Measurements from ENCODE around the gene LDLRAD2. TPM values are rescaled to one million over a fixed set of nuclear protein-coding genes. Genes with fewer than 3 reads are reported as not detected.

LDLRAD2 gene
- total and polyA plus RNA-seq, 9 of the 15 experiments (the other 6 are each of a cell fraction or from before 2014, with no cell fraction given) = 0.45 to 0.48 TPM; not detected in 7

DNA sequence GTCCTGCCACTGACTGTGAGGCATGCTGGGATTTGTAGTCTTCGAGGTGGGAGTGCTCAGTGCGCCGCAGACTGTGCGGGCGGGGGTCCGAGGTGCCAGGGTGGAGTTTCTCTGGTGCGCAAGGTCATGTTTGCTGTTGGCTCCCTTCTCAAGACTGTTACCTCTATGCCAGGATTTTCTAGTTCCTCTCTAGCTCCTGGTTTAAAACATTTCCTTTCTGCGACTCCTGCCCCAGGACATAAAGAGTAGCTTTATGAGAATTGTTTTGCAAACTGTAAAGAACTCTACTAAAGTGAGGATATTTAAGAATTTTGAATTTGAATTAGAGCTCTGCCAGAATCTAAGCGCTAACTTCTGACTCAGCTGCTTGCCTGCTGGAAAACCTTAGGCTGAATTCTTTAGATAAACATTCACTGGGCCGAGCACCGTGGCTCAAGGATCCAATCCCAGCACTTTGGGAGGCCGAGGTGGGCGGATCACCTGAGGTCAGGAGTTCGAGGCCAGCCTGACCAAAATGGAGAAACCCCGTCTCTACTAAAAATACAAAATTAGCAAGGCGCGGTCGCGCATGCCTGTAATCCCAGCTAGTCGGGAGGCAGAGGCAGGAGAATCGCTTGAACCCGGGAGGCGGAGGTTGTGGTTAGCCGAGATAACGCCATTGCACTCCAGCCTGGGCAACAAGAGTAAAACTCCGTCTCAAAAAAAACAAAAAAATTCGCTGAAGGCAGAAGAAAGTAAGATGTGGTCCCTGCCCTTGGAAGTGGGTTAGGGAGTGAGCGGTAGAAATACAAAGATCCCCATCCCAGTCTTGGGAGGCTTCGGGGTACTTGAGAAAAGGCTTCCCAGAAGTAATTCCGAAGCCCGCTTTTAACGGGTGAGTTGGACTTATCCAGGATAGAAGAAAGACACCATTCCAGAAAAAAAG lies 28.1 kb upstream of the LDLRAD2 start (continued):
- TF ChIP-seq, protein P1, sequence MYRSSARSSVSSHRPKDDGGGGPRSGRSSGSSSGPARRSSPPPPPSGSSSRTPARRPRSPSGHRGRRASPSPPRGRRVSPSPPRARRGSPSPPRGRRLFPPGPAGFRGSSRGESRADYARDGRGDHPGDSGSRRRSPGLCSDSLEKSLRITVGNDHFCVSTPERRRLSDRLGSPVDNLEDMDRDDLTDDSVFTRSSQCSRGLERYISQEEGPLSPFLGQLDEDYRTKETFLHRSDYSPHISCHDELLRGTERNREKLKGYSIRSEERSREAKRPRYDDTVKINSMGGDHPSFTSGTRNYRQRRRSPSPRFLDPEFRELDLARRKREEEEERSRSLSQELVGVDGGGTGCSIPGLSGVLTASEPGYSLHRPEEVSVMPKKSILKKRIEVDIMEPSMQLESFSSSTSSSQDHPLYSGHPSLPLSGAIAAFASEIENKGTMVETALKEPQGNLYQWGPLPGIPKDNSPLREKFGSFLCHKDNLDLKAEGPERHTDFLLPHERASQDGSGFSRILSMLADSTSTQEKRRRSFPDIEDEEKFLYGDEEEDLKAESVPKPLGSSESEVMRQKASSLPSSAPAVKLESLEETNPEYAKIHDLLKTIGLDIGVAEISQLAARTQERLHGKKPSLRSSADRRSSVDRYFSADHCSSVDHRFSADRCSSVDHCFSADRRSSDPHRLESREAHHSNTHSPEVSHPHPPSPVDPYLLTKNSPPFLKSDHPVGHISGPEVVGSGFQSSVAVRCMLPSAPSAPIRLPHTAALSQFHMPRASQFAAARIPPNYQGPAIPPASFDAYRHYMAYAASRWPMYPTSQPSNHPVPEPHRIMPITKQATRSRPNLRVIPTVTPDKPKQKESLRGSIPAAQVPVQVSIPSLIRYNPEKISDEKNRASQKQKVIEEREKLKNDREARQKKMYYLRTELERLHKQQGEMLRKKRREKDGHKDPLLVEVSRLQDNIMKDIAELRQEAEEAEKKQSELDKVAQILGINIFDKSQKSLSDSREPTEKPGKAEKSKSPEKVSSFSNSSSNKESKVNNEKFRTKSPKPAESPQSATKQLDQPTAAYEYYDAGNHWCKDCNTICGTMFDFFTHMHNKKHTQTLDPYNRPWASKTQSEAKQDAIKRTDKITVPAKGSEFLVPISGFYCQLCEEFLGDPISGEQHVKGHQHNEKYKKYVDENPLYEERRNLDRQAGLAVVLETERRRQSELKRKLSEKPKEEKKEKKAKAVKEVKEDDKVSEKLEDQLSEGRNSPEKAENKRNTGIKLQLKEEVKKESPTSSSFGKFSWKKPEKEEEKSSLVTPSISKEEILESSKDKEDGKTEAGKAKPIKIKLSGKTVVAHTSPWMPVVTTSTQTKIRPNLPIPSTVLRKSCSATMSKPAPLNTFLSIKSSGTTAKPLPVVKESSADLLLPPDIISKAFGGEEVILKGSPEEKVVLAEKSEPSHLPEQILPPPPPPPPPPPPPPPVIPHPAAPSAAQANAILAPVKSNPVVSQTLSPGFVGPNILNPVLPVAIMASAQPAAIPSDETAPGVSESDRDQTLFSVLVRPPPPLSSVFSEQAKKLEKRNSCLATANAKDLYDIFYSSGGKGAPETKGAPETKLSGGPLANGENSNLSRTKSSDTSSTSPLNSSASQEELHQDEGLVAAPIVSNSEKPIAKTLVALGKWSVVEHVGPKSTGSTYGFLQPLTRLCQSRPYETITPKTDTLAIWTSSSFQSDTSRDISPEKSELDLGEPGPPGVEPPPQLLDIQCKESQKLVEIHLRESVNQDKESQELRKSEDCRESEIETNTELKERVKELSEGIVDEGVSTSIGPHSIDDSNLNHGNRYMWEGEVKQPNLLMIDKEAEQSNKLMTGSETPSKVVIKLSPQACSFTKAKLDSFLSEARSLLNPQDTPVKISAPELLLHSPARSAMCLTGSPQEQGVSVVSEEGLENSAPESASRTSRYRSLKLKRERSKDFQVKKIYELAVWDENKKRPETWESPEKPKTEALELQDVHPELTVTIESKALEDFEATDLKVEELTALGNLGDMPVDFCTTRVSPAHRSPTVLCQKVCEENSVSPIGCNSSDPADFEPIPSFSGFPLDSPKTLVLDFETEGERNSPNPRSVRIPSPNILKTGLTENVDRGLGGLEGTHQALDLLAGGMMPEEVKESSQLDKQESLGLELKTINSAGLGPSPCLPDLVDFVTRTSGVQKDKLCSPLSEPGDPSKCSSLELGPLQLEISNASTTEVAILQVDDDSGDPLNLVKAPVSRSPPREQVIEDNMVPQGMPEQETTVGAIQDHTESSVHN (IDR thresholded peaks at IDR 0.05; ENCODE audit: borderline replicate concordance in 1 of 2, low read depth in 1 of 2) = no peak
- TF ChIP-seq ZNF253 (CRISPR knock-in tag; conservative IDR thresholded peaks at IDR 0.05) = no peak
- TF ChIP-seq NFYB (IDR thresholded peaks at IDR 0.05; ENCODE audit: extremely low read depth, insufficient read length) = peak; percentile 25
- TF ChIP-seq, protein P2, sequence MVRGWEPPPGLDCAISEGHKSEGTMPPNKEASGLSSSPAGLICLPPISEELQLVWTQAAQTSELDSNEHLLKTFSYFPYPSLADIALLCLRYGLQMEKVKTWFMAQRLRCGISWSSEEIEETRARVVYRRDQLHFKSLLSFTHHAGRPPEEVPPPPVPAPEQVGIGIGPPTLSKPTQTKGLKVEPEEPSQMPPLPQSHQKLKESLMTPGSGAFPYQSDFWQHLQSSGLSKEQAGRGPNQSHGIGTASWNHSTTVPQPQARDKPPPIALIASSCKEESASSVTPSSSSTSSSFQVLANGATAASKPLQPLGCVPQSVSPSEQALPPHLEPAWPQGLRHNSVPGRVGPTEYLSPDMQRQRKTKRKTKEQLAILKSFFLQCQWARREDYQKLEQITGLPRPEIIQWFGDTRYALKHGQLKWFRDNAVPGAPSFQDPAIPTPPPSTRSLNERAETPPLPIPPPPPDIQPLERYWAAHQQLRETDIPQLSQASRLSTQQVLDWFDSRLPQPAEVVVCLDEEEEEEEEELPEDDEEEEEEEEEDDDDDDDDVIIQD (CRISPR knock-in tag; IDR thresholded peaks at IDR 0.05) = no peak
- TF ChIP-seq KLF13 (tag; IDR thresholded peaks at IDR 0.05; ENCODE audit: borderline replicate concordance, low read depth) = no peak; the same call in 1 of the 2 replicates
- TF ChIP-seq, protein P3, sequence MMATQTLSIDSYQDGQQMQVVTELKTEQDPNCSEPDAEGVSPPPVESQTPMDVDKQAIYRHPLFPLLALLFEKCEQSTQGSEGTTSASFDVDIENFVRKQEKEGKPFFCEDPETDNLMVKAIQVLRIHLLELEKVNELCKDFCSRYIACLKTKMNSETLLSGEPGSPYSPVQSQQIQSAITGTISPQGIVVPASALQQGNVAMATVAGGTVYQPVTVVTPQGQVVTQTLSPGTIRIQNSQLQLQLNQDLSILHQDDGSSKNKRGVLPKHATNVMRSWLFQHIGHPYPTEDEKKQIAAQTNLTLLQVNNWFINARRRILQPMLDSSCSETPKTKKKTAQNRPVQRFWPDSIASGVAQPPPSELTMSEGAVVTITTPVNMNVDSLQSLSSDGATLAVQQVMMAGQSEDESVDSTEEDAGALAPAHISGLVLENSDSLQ (IDR thresholded peaks at IDR 0.05) = no peak
- no peak for TF ChIP-seq FUS (optimal IDR thresholded peaks at IDR 0.05; ENCODE audit: low read depth, low read length)
- TF ChIP-seq, protein P4, sequence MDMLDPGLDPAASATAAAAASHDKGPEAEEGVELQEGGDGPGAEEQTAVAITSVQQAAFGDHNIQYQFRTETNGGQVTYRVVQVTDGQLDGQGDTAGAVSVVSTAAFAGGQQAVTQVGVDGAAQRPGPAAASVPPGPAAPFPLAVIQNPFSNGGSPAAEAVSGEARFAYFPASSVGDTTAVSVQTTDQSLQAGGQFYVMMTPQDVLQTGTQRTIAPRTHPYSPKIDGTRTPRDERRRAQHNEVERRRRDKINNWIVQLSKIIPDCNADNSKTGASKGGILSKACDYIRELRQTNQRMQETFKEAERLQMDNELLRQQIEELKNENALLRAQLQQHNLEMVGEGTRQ (CRISPR knock-in tag; IDR thresholded peaks at IDR 0.05) = no peak
- peak; percentile 49 for TF ChIP-seq PHF20 (IDR thresholded peaks at IDR 0.05; ENCODE audit: partially characterized antibody)
- TF ChIP-seq, protein P5, sequence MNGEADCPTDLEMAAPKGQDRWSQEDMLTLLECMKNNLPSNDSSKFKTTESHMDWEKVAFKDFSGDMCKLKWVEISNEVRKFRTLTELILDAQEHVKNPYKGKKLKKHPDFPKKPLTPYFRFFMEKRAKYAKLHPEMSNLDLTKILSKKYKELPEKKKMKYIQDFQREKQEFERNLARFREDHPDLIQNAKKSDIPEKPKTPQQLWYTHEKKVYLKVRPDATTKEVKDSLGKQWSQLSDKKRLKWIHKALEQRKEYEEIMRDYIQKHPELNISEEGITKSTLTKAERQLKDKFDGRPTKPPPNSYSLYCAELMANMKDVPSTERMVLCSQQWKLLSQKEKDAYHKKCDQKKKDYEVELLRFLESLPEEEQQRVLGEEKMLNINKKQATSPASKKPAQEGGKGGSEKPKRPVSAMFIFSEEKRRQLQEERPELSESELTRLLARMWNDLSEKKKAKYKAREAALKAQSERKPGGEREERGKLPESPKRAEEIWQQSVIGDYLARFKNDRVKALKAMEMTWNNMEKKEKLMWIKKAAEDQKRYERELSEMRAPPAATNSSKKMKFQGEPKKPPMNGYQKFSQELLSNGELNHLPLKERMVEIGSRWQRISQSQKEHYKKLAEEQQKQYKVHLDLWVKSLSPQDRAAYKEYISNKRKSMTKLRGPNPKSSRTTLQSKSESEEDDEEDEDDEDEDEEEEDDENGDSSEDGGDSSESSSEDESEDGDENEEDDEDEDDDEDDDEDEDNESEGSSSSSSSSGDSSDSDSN (IDR thresholded peaks at IDR 0.05; ENCODE audit: borderline replicate concordance in 1 of 2, low read depth in 2 of 2, low read length in 2 of 2) = 0 out of 4 replicates have a peak, but pooled peaks of 1 of the 2 experiments have one; percentile 13

Measured in K562 (cell line).